DOHH2 (cell line): ENCODE measurements around the gene MFRP.

Experiments used
- H3F3A ChIP-seq: fragments of 200-600 bp; sonication (generic), shearing (Covaris generic); 2 replicates; pipeline ENCODE4 v1.6.0; 2016; ENCODE audit warnings: antibody characterized with exemption, mild to moderate bottlenecking; ENCODE audit not compliant: control insufficient read depth, insufficient read depth
- H3K27ac ChIP-seq: fragments of 200-600 bp; sonication (generic); 2 replicates; pipeline ENCODE4 v1.5.1; 2014; ENCODE audit warnings: low read depth, mild to moderate bottlenecking, low read length, moderate library complexity
- H3K27me3 ChIP-seq: fragments of 200-600 bp; sonication (generic); 2 replicates; pipeline ENCODE4 v1.6.1; 2014; ENCODE audit warnings: mild to moderate bottlenecking, low read length, mixed read lengths; ENCODE audit not compliant: control insufficient read depth
- H3K36me3 ChIP-seq: fragments of 200-600 bp; sonication (generic); 2 replicates; pipeline ENCODE4 v1.6.1; 2014; ENCODE audit warnings: mild to moderate bottlenecking, low read length, moderate library complexity, mixed read lengths; ENCODE audit not compliant: control insufficient read depth
- H3K4me1 ChIP-seq: fragments of 200-600 bp; sonication (generic); 2 replicates; pipeline ENCODE4 v1.6.1; 2014; ENCODE audit warnings: mild to moderate bottlenecking, low read length, mixed read lengths; ENCODE audit not compliant: control insufficient read depth
- H3K4me2 ChIP-seq: fragments of 200-600 bp; sonication (generic); 2 replicates; pipeline ENCODE4 v1.6.0; 2014; ENCODE audit warnings: mild to moderate bottlenecking, low read length, moderate library complexity
- H3K4me3 ChIP-seq: fragments of 200-600 bp; sonication (generic); 2 replicates; pipeline ENCODE4 v1.5.1; 2014; ENCODE audit warnings: mild to moderate bottlenecking, low read length, mixed read lengths
- H3K79me2 ChIP-seq: fragments of 200-600 bp; sonication (generic); 2 replicates; pipeline ENCODE4 v1.6.1; 2014; ENCODE audit warnings: mild to moderate bottlenecking, low read length, mixed read lengths; ENCODE audit not compliant: control insufficient read depth
- H3K9me2 ChIP-seq: fragments of 200-600 bp; sonication (generic); replicated peaks from 2 replicates; pipeline ENCODE4 v1.6.1; 2014; ENCODE audit warnings: mild to moderate bottlenecking, low read length, mixed read lengths; ENCODE audit not compliant: control insufficient read depth
- H3K9me3 ChIP-seq: fragments of 200-600 bp; sonication (generic); 2 replicates; pipeline ENCODE4 v1.6.1; 2014; ENCODE audit warnings: antibody characterized with exemption, low read length, mixed read lengths; ENCODE audit not compliant: control insufficient read depth, insufficient read depth
- H4K20me1 ChIP-seq: fragments of 200-600 bp; sonication (generic); 2 replicates; pipeline ENCODE4 v1.6.0; 2014; ENCODE audit warnings: low read depth, mild to moderate bottlenecking, antibody characterized with exemption, low read length, moderate library complexity; ENCODE audit not compliant: control insufficient read depth, insufficient read depth
- CTCF ChIP-seq: fragments of 200-600 bp; sonication (generic); IDR thresholded peaks from one replicate; pipeline ENCODE4 v1.5.1; 2014; ENCODE audit warnings: antibody characterized with exemption, mild to moderate bottlenecking, low read depth, low read length; ENCODE audit not compliant: poor library complexity, severe bottlenecking
- EZH2phosphoT487 ChIP-seq: fragments of 200-600 bp; sonication (generic); IDR thresholded peaks from 2 replicates; pipeline ENCODE4 v1.6.1; 2017; ENCODE audit warnings: borderline replicate concordance, mild to moderate bottlenecking, antibody characterized with exemption, low read length, moderate library complexity, mixed read lengths

The MFRP gene

DNA sequence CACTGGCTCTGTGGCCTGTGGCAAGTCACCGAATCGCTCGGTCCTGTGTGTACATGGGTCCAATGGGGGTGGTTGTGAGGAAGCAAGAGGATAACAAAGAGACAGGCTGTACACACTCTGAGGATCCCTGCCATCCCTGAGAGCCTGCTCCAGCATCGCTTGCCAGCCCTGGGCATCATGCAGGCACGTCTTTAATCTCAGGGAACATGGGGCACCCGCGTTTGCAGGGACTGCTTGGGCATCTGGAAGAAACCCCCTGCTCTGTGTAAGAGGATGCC is 4.5 kb downstream of the MFRP start:
- peaks cover 29% of the 10 kb centered on the region for H3K4me1 ChIP-seq
- H3K27ac ChIP-seq, result no peak overlapping the region

GRCh38 chr11:119341222-119342022 is 5.1 kb downstream of the MFRP start:
- H3K79me2 ChIP-seq, result peaks cover 15% of the 10 kb centered on the region
- 0 out of 2 replicates have a peak, but pooled peaks cover 8% of the 10 kb centered on the region for H4K20me1 ChIP-seq
- H3K4me3 ChIP-seq, result no peak overlapping the region
- no peak overlapping the region for H3K27ac ChIP-seq
- peaks cover 34% of the 10 kb centered on the region for H3K4me1 ChIP-seq
- no peak overlapping the region for H3K4me2 ChIP-seq
- H3K36me3 ChIP-seq, result peaks cover 12% of the 10 kb centered on the region
- no peaks in the 10 kb centered on the region for H3K9me3 ChIP-seq
- peaks cover 31% of the 10 kb centered on the region for H3K27me3 ChIP-seq
- no peak for TF ChIP-seq CTCF
- no peak for TF ChIP-seq EZH2phosphoT487
- no peaks in the 10 kb centered on the region for H3K9me2 ChIP-seq
- 0 out of 2 replicates have a peak, but pooled peaks cover 3% of the 10 kb centered on the region for H3F3A ChIP-seq

More for the DNA sequence above, 4.5 kb downstream of the MFRP start:
- 0 out of 2 replicates have a peak, but pooled peaks cover 8% of the 10 kb centered on the region for H4K20me1 ChIP-seq
- peaks cover 7% of the 10 kb centered on the region for H3K36me3 ChIP-seq
- peaks cover 34% of the 10 kb centered on the region for H3K27me3 ChIP-seq
- H3F3A ChIP-seq, result 0 out of 2 replicates have a peak, but pooled peaks cover 3% of the 10 kb centered on the region
- TF ChIP-seq EZH2phosphoT487, result no peak
- no peak for TF ChIP-seq CTCF
- H3K4me3 ChIP-seq, result no peak overlapping the region
- H3K79me2 ChIP-seq, result peaks cover 12% of the 10 kb centered on the region
- no peaks in the 10 kb centered on the region for H3K9me3 ChIP-seq
- H3K4me2 ChIP-seq, result no peak overlapping the region
- no peaks in the 10 kb centered on the region for H3K9me2 ChIP-seq

GRCh38 chr11:119340335-119341221 is 5.9 kb downstream of the MFRP start, which contains the start of gene C1QTNF5:
Gene C1QTNF5, minus strand, starts transcription at chr11:119340883. Its CDS starts 486 bp downstream, at chr11:119340397.
- Histone ChIP-seq H3K36me3 (peaks cover 19% of the 10 kb centered on the region), H4K20me1 (0 out of 2 replicates have a peak, but pooled peaks cover 8% of the 10 kb centered on the region), H3K9me2 (no peaks in the 10 kb centered on the region), H3K27me3 (peaks cover 31% of the 10 kb centered on the region), H3F3A (0 out of 2 replicates have a peak, but pooled peaks cover 3% of the 10 kb centered on the region), H3K4me1 (peaks cover 39% of the 10 kb centered on the region), H3K9me3 (no peaks in the 10 kb centered on the region), H3K79me2 (peaks cover 23% of the 10 kb centered on the region), H3K27ac (no peak within 1 kb of the TSS), H3K4me3 (no peak within 1 kb of the TSS), H3K4me2 (no peak within 1 kb of the TSS)
- TF ChIP-seq EZH2phosphoT487 (0 out of 2 replicates have a peak, but pooled peaks have one; percentile 36), CTCF (no peak)
